B cell (primary cell): ENCODE data around the gene TMEM107. TPM values are rescaled to one million over a fixed set of nuclear protein-coding genes. Genes with fewer than 3 reads are reported as not detected.

ENCODE experiments used
- ATAC-seq: fragments of 200-7000 bp; cut with Tn5 transposase; one replicate; pipeline ENCODE4 v1.10.0; 2021; ENCODE audit warnings: low read depth, mild to moderate bottlenecking, moderate number of reproducible peaks, moderate library complexity
- CTCF ChIA-PET: fragments of 350-600 bp; sonication (Branson Sonifier 250); formaldehyde crosslinking; loops from one replicate; lab custom pipeline; 2021; ENCODE audit warnings: antibody characterized with exemption, inconsistent platforms; lab: Charles Lee
- POLR2A ChIA-PET: fragments of 350-600 bp; sonication (Branson Sonifier 250); formaldehyde crosslinking; loops from one replicate; lab custom pipeline; 2021; ENCODE audit warnings: antibody characterized with exemption; lab: Charles Lee
- DNase-seq: peaks from one replicate; pipeline ENCODE4 v3.0.0; 2013
- H2AFZ ChIP-seq: 2 replicates; pipeline ENCODE4 v1.6.1; 2012; ENCODE audit warnings: mild to moderate bottlenecking, low read depth, low read length; ENCODE audit not compliant: insufficient read depth, poor library complexity, severe bottlenecking
- H3K27ac ChIP-seq, 2 donors: 1 replicate in 1 of 2; 2 replicates in 1 of 2; pipeline ENCODE4 v1.5.1; 2012 to 2013; ENCODE audit warnings: low read length in 2 of 2, mild to moderate bottlenecking in 2 of 2, moderate library complexity in 1 of 2
- H3K27me3 ChIP-seq, 4 experiments: fragments of 200-600 bp in 1 of 4; sonication (generic) in 1 of 4; replicated peaks in 1 of 4; 1 replicate in 2 of 4; 2 replicates in 2 of 4; pipeline versions ENCODE4 v1.6.1 to v1.7.0; 2013 to 2016; ENCODE audit warnings: low read length in 3 of 4, mild to moderate bottlenecking in 2 of 4, mixed read lengths in 1 of 4, moderate library complexity in 1 of 4; ENCODE audit not compliant: insufficient read depth in 4 of 4, control insufficient read depth in 3 of 4; ENCODE audit errors: control extremely low read depth in 1 of 4
- H3K36me3 ChIP-seq, 2 experiments: replicated peaks in 1 of 2; 1 replicate in 1 of 2; 2 replicates in 1 of 2; pipeline versions ENCODE4 v1.6.1 to v1.7.1; 2013; ENCODE audit warnings: low read length in 1 of 2; ENCODE audit not compliant: insufficient read depth in 2 of 2, control insufficient read depth in 1 of 2; ENCODE audit errors: control extremely low read depth in 1 of 2, extremely low read depth in 1 of 2
- H3K4me1 ChIP-seq, 2 donors: fragments of 200-600 bp in 1 of 2; sonication (generic) in 1 of 2; 1 replicate in 1 of 2; 2 replicates in 1 of 2; pipeline versions ENCODE4 v1.5.1 to v1.6.1; 2013 to 2017; ENCODE audit warnings: low read length in 2 of 2; ENCODE audit not compliant: control insufficient read depth in 2 of 2, insufficient read depth in 2 of 2
- H3K4me2 ChIP-seq: replicated peaks from 2 replicates; pipeline ENCODE3; 2012; ENCODE audit warnings: mild to moderate bottlenecking, low read depth, low read length; ENCODE audit not compliant: poor library complexity, severe bottlenecking
- H3K4me3 ChIP-seq, 5 experiments: fragments of 200-600 bp in 1 of 5; sonication (generic) in 1 of 5; 1 replicate in 3 of 5; 2 replicates in 2 of 5; pipeline versions ENCODE4 v1.5.1 to v1.7.0; 2011 to 2016; ENCODE audit warnings: low read length in 4 of 5, mild to moderate bottlenecking in 4 of 5, low read depth in 2 of 5, control low read depth in 1 of 5, moderate library complexity in 1 of 5; ENCODE audit not compliant: insufficient read depth in 1 of 5; ENCODE audit errors: control extremely low read depth in 1 of 5, extremely low read depth in 1 of 5
- H3K79me2 ChIP-seq: fragments of 200-600 bp; sonication (generic); one replicate; pipeline ENCODE4 v1.6.0; 2016; ENCODE audit warnings: low read length; ENCODE audit not compliant: control insufficient read depth, insufficient read depth
- H3K9ac ChIP-seq: fragments of 200-600 bp; sonication (generic); 2 replicates; pipeline ENCODE4 v1.6.1; 2017; ENCODE audit warnings: mild to moderate bottlenecking, low read length, moderate library complexity
- H3K9me3 ChIP-seq, 3 donors: one replicate each; pipeline versions ENCODE4 v1.6.1 to v1.7.1; 2013; ENCODE audit warnings: low read length in 2 of 3; ENCODE audit not compliant: control insufficient read depth in 2 of 3, insufficient read depth in 1 of 3; ENCODE audit errors: control extremely low read depth in 1 of 3
- H4K20me1 ChIP-seq: 2 replicates; pipeline ENCODE4 v1.6.0; 2012; ENCODE audit warnings: mild to moderate bottlenecking, low read length; ENCODE audit not compliant: insufficient read depth, control insufficient read depth, poor library complexity, severe bottlenecking
- H3K27ac Mint-ChIP-seq: one replicate; pipeline ENCODE4 v1.8.0; 2021; ENCODE audit warnings: mixed read lengths
- H3K27me3 Mint-ChIP-seq: one replicate; pipeline ENCODE4 v1.8.0; 2021; ENCODE audit warnings: mixed read lengths
- H3K4me1 Mint-ChIP-seq: one replicate; pipeline ENCODE4 v1.8.0; 2021; ENCODE audit warnings: mixed read lengths
- H3K4me3 Mint-ChIP-seq: one replicate; pipeline ENCODE4 v1.8.0; 2021; ENCODE audit warnings: mixed read lengths
- H3K9me3 Mint-ChIP-seq: one replicate; pipeline ENCODE4 v1.8.0; 2022; ENCODE audit warnings: mixed read lengths; ENCODE audit not compliant: insufficient read depth
- EZH2 ChIP-seq: IDR thresholded peaks from 2 replicates; pipeline ENCODE4 v1.6.1; 2012; ENCODE audit warnings: borderline replicate concordance, low read depth, mild to moderate bottlenecking, moderate library complexity, low read length; ENCODE audit not compliant: insufficient read depth, poor library complexity, severe bottlenecking
- WGBS: methylation state at CpG from one replicate; pipeline ENCODE4 v1.1.5; 2013; ENCODE audit warnings: missing lambda C conversion rate; ENCODE audit not compliant: insufficient coverage; 5-methylcytosine and 5-hydroxymethylcytosine counted together
- intact Hi-C: fragments of 100-400 bp; cut with micrococcal nuclease; formaldehyde crosslinking; loops from one replicate; pipeline ENCODE4 v1.10.0; 2022
- polyA plus RNA-seq: library from polyadenylated mRNA; depleted of rRNA; stranded (reverse); fragments of >200 nt; gene quantifications from 2 replicates; pipeline ENCODE4 v1.2.3, GENCODE V29; 2012
- total RNA-seq, 2 donors: library from RNA; stranded (reverse); fragments of 120-200 nt in 1 of 2; gene quantifications; 1 replicate in 1 of 2; 2 replicates in 1 of 2; pipeline versions ENCODE4 v1.2.3 to v1.2.4, GENCODE V29; 2013 to 2022
- TF ChIP-seq, protein P1 (sequence below): fragments of 200-600 bp; IDR thresholded peaks from one replicate; pipeline ENCODE4 v1.8.0; 2022; ENCODE audit warnings: antibody characterized with exemption, mild to moderate bottlenecking

Gene TMEM107
- total and polyA plus RNA-seq, 2 donors (not counting 1 experiment from before 2014, with no cell fraction given), result 13.3 to 30.3 TPM

DNA sequence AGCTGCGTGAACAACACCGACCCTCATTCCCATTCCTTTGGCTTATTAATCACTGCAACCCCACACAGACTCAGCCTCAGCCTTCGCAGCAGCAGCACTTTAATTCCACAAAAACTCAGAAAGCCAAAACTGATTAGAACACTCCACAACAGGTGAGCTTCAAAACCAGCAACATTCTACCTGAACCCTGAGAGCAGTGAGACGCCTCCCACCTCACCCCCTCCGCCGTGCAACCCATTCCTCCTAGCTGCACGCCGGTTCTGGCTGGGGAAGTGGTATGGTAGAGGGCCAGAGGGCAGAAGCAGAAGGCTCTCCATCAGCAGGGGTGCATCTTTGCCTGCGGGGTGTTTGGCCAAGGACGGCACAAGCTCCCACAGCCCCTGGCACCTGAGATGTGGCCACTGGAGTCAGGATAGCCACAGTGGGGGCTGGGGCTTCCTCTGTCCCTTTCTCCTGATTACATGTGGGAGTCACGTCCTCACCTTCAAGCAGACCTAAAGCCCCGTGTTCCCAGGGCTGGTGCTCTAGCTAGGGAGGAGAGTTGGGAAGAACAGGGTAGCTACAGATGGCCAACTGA, 12.2 kb upstream of the TMEM107 start:
- no peaks in the 10 kb centered on the region for H3K36me3 ChIP-seq
- H3K9me3 ChIP-seq, result no peaks in the 10 kb centered on the region
- no peaks in the 10 kb centered on the region for H3K27me3 Mint-ChIP-seq
- H3K4me3 ChIP-seq, result peak overlapping the region in 4 of 5 experiments; percentile 68 to 97 (median 82)
- peaks cover 17% of the 10 kb centered on the region for H3K4me1 Mint-ChIP-seq
- no peaks in the 10 kb centered on the region for H3K79me2 ChIP-seq
- H3K27me3 ChIP-seq, result no peaks in the 10 kb centered on the region
- H3K9ac ChIP-seq, result peak overlapping the region; percentile 97
- no peak overlapping the region for H3K27ac Mint-ChIP-seq
- ChIA-PET CTCF (interaction anchor here (0.8 to 7.6 kb wide), 14 partner anchors 8 to 113 kb away, joined by 3 to 86 read pairs (median 6); partner anchors contain the start of genes AURKB, CTC1, SLC25A35 and TMEM107), POLR2A (interaction anchor here (0.6 to 7.8 kb wide), 11 partner anchors 11 to 109 kb away, joined by 3 to 118 read pairs (median 13); partner anchors contain the start of genes CTC1, PFAS, RANGRF and SLC25A35)
- peaks cover 17% of the 10 kb centered on the region for H4K20me1 ChIP-seq
- no peaks in the 10 kb centered on the region for H3K9me3 Mint-ChIP-seq
- DNase-seq (peak; percentile 57), ATAC-seq (no peak)
- peak overlapping the region; percentile 92 for H3K4me2 ChIP-seq
- H2AFZ ChIP-seq, result no peak overlapping the region
- H3K27ac ChIP-seq, result peak overlapping the region; percentile 70 to 89
- intact Hi-C loops, result no loop called here
- H3K4me1 ChIP-seq, result peaks cover 36 to 53% of the 10 kb centered on the region in 2 donors
- TF ChIP-seq, protein P1, sequence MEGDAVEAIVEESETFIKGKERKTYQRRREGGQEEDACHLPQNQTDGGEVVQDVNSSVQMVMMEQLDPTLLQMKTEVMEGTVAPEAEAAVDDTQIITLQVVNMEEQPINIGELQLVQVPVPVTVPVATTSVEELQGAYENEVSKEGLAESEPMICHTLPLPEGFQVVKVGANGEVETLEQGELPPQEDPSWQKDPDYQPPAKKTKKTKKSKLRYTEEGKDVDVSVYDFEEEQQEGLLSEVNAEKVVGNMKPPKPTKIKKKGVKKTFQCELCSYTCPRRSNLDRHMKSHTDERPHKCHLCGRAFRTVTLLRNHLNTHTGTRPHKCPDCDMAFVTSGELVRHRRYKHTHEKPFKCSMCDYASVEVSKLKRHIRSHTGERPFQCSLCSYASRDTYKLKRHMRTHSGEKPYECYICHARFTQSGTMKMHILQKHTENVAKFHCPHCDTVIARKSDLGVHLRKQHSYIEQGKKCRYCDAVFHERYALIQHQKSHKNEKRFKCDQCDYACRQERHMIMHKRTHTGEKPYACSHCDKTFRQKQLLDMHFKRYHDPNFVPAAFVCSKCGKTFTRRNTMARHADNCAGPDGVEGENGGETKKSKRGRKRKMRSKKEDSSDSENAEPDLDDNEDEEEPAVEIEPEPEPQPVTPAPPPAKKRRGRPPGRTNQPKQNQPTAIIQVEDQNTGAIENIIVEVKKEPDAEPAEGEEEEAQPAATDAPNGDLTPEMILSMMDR, result no peak
- TF ChIP-seq EZH2, result no peak
- 41% methylated on average over 5 of the region's 12 CpGs for WGBS
- H3K4me3 Mint-ChIP-seq, result no peak overlapping the region
